NT2/D1 (cell line): Measurements from ENCODE around the gene RAMP3.
"Not testable (repeated sequence)": the region's sequence is repeated elsewhere in the genome, so short reads cannot be mapped to it uniquely, and the experiment has no call there.

Source experiments
- DNase-seq: peaks from one replicate; pipeline ENCODE4 v3.0.0-alpha.2; 2011; ENCODE audit warnings: low read depth, low spot score
- H3K27me3 ChIP-seq: 2 replicates; pipeline ENCODE4 v1.6.0; 2011; ENCODE audit warnings: mild to moderate bottlenecking; ENCODE audit not compliant: insufficient read length, insufficient read depth
- H3K36me3 ChIP-seq: 2 replicates; pipeline ENCODE4 v1.6.1; 2011; ENCODE audit warnings: mild to moderate bottlenecking, low read length, mixed read lengths; ENCODE audit not compliant: insufficient read depth, insufficient read length
- H3K4me1 ChIP-seq: 2 replicates; pipeline ENCODE4 v1.5.1; 2011; ENCODE audit not compliant: insufficient read depth, insufficient read length
- H3K4me3 ChIP-seq: 2 replicates; pipeline ENCODE4 v1.5.1; 2011; ENCODE audit warnings: low read depth; ENCODE audit not compliant: insufficient read length
- H3K9ac ChIP-seq: 2 replicates; pipeline ENCODE4 v1.6.0; 2011; ENCODE audit warnings: low read depth; ENCODE audit not compliant: insufficient read length
- H3K9me3 ChIP-seq: 2 replicates; pipeline ENCODE4 v1.5.1; 2011; ENCODE audit warnings: mild to moderate bottlenecking, low read length; ENCODE audit not compliant: insufficient read depth
- SUZ12 ChIP-seq: IDR thresholded peaks from 2 replicates; pipeline ENCODE4 v1.6.1; 2011; ENCODE audit not compliant: insufficient read length, insufficient read depth; ENCODE audit errors: extremely low read depth
- YY1 ChIP-seq: IDR thresholded peaks from 2 replicates; pipeline ENCODE4 v1.6.1; 2011; ENCODE audit not compliant: insufficient read length, insufficient read depth
- ZNF274 ChIP-seq: IDR thresholded peaks from 2 replicates; pipeline ENCODE4 v1.6.1; 2011; ENCODE audit warnings: mild to moderate bottlenecking, low read depth, low read length

RAMP3 gene, protein sequence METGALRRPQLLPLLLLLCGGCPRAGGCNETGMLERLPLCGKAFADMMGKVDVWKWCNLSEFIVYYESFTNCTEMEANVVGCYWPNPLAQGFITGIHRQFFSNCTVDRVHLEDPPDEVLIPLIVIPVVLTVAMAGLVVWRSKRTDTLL

DNA sequence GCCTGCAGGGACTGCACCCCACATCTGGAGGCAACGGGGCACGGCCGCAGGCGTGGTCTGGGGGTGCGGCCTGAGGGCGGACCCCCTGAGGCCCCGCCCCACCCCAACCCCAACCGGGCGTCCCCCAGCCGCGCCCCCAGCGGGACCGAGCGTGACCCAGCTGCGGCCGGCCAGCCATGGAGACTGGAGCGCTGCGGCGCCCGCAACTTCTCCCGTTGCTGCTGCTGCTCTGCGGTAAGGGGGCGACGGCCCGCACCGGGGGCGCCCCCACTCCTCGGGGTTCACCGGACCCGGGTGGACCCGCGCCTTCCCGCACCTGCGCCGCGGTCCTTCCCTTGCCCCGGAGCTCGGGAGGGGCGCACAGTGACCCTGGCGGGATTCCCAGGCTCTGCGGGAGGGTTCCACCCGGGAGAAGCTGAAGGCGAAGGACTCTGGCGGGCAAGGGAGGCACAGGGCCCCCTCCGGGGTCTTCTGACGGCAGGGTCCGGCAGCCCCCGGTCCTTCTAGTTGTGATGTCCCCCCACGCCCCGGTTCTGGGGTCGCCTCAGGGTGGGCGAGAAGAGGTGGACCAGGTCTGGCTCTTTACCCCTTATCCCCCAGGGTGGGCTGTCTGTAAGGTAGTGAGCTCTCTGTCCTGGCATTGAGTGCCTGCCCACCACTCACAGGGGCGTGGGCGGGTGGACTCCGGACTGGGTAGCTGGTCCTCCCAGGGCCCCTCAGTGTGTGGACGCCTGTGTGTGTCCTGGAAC lies at the start of gene RAMP3:
RAMP3 (plus strand) TSS at position 139 of the 749 bp plus-strand sequence; CDS start at position 177, 38 bp downstream.
- no peak for DNase-seq
- no peaks in the 10 kb centered on the region for H3K4me1 ChIP-seq
- no peaks in the 10 kb centered on the region for H3K9me3 ChIP-seq
- H3K9ac ChIP-seq = peak within 1 kb of the TSS; percentile 57
- no peaks in the 10 kb centered on the region for H3K36me3 ChIP-seq
- TF ChIP-seq SUZ12 = no peak
- no peak for TF ChIP-seq ZNF274
- no peak for TF ChIP-seq YY1
- peak within 1 kb of the TSS; percentile 38 for H3K4me3 ChIP-seq
- peaks cover 38% of the 10 kb centered on the region for H3K27me3 ChIP-seq

DNA sequence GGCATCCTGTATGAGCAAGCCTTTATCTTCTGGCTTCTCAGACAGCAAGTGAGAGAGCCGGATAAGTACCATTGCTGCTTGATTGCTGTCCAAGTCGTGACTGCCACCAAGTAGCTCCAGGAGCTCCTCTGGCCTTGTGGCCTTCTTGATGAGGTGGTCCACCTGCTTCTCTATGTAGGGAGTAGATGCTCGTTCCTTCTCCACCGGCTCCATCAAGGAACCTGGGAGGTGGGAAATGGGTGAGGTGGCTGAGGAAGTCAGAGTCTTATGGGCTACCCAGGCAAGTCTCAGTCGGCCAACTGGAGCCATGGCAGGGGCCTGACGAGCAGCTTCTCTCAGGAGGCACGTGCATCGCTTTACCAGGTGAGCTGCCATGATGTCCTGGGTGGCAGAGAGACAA lies 48.7 kb upstream of the RAMP3 start:
- peaks cover 64% of the 10 kb centered on the region for H3K36me3 ChIP-seq

DNA sequence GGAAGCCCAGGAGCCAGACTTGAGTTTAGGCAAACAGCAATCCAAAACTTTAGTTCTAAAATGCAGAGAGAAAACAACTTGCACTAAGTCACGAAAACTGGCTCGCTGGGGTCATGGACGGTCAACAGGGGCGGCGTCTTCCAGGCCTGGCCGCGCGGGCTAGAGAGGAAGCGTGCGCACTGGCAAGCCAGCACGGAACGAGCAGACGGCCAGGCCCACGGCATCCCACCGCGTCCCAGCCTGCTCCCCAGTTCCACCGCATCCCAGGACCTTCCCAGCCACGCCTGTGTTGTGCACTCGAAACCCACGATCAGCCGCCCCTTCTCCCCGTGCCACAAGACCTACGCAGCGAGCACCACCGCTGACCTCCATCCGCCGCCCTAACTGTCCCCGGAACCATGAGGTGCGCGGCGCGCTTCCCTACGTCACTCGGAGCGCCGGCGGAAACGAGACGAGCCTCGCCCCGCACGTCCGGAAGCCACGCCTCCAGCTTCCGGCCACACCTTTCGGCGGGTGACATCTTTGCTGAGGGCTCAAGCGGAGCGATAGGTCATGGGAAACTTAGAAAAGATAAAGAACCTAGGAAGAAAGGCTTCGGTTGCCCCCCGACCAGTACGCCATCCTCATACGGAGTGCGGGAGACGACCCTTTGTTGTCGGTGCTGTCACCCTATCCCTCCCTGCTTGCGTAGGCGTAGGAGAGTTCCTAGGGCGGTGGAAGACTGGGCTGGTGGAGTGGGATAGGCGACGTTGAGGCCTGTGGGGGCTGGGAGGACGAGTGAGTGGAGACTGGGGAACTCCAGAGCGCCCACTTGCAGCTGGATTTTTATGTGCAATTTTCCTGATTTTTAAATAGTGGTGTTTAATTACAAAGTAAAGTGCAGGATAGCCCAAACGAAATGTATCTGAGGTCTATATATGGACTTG lies 46.0 kb upstream of the RAMP3 start, which contains the start of gene TBRG4:
TBRG4 (minus strand) TSS at position 400 of the 926 bp plus-strand sequence. CDS start 2,460 bp downstream, outside the sequence.
- Histone ChIP-seq H3K27me3 (no peaks in the 10 kb centered on the region), H3K4me3 (peak within 1 kb of the TSS; percentile 100), H3K36me3 (peaks cover 37% of the 10 kb centered on the region), H3K4me1 (peaks cover 3% of the 10 kb centered on the region), H3K9me3 (no peaks in the 10 kb centered on the region), H3K9ac (peak within 1 kb of the TSS; percentile 100)
- peak; percentile 54 for TF ChIP-seq YY1
- no peak for TF ChIP-seq SUZ12
- DNase-seq = peak; percentile 99

More for the DNA sequence above, 48.7 kb upstream of the RAMP3 start:
- no peak for TF ChIP-seq ZNF274
- no peak for TF ChIP-seq SUZ12
- no peak for TF ChIP-seq YY1
- Histone ChIP-seq H3K27me3 (no peaks in the 10 kb centered on the region), H3K4me1 (peaks cover 3% of the 10 kb centered on the region), H3K4me3 (no peak overlapping the region), H3K9me3 (no peaks in the 10 kb centered on the region), H3K9ac (peak overlapping the region; percentile 36)
- DNase-seq = no peak

DNA sequence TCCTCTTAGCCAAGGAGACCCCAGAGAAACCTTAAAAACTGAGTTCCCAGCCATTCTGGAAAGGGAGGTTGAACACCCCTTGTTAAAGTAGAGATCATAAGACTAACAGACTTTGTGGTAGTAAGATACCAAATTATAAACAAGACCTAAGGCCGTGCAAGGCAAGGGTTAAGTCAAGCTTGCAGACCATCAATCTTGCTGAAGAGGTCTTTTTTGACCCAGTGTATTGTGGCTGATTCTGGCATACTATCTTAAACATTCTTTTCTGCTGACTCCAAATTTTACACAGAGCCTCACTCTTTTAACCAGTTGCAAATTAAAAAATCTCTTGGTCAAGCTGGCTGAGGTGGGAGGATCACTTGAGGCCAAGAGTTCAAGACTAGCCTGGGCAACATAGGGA lies 44.9 kb upstream of the RAMP3 start:
- no peaks in the 10 kb centered on the region for H3K27me3 ChIP-seq
- DNase-seq = no peak
- no peaks in the 10 kb centered on the region for H3K9me3 ChIP-seq
- peak overlapping the region; percentile 100 for H3K9ac ChIP-seq
- H3K4me3 ChIP-seq = peak overlapping the region; percentile 100
- H3K4me1 ChIP-seq = peaks cover 3% of the 10 kb centered on the region
- TF ChIP-seq ZNF274 = no peak
- no peak for TF ChIP-seq YY1
- TF ChIP-seq SUZ12 = no peak
- H3K36me3 ChIP-seq = peaks cover 26% of the 10 kb centered on the region

DNA sequence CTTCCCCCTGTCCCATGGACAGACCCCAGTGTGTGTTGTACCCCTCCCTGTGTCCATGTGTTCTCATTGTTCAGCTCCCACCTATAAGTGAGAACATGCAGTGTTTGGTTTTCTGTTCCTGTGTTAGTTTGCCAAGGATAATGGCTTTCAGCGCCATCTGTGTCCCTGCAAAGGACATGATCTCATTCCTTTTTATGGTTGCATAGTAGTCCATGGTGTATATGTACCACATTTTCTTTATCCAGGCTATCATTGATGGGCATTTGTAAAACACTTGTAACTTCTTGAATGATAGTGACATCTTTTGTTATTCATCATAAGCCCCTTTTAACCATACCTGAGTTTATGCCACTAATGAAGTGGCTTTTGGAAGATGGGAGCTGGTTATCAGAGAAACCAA lies 43.3 kb upstream of the RAMP3 start:
- not testable (repeated sequence) for H3K27me3 ChIP-seq, H3K9me3 ChIP-seq, H3K4me3 ChIP-seq, H3K9ac ChIP-seq, H3K4me1 ChIP-seq, DNase-seq
- H3K36me3 ChIP-seq = peaks cover 10% of the 10 kb centered on the region

DNA sequence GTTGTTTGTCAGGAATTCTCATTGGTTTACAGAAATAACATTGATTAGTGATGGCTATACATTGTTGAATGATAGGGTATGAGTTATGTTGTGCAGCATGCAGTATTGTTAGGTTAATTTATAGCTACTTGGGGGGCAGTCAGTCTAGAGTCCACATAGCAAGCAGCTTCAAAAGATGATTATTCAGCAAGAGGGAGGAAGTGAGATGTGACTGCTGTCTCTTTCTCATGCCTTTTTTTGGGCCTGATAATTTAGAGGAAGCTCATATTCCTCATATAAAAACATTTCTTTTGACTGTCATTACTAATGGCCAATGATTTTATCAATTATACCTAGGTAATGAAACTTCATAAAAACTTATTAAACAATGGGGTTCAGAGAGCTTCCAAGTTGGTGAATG lies 42.7 kb upstream of the RAMP3 start:
- Histone ChIP-seq H3K27me3 (no peaks in the 10 kb centered on the region), H3K9ac (no peak overlapping the region)
- TF ChIP-seq SUZ12 (no peak), ZNF274 (no peak), YY1 (no peak)

DNA sequence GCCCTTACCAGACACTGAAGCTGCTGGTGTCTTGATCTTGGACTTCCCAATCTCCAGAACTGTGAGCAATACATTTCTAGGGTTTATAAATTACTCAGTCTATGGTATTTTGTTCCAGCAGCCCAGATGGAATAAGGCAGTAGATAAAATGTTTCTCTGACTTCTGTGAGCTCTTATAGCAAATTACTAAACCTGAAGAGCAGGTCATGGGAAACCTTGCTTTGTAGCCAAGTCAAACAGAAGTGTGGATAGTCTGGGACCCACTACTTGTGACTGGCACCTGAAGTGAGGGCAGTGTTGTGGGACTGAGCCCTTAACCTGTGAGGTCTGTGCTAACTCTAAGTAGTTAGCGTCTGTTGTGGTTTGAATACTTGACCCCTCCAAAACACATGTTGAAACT lies 41.5 kb upstream of the RAMP3 start:
- no peak for DNase-seq
- H3K9ac ChIP-seq = no peak overlapping the region
- no peaks in the 10 kb centered on the region for H3K27me3 ChIP-seq
- no peak for TF ChIP-seq ZNF274
- TF ChIP-seq YY1 = no peak
- TF ChIP-seq SUZ12 = no peak
- no peak overlapping the region for H3K4me3 ChIP-seq
- no peaks in the 10 kb centered on the region for H3K36me3 ChIP-seq
- no peaks in the 10 kb centered on the region for H3K4me1 ChIP-seq
- no peaks in the 10 kb centered on the region for H3K9me3 ChIP-seq

More for the DNA sequence above, 42.7 kb upstream of the RAMP3 start:
- H3K4me1 ChIP-seq = no peaks in the 10 kb centered on the region
- H3K36me3 ChIP-seq = peaks cover 6% of the 10 kb centered on the region
- DNase-seq = no peak
- H3K9me3 ChIP-seq = no peaks in the 10 kb centered on the region
- no peak overlapping the region for H3K4me3 ChIP-seq
